ENCODE results near the gene UGT1A8.

Gene UGT1A8

GRCh38 chr2:233799716-233800115 lies 182.3 kb downstream of the UGT1A8 start:
- H2BK5ac ChIP-seq (ENCODE audit: low read length), result no peak overlapping the region
- H3K36me3 ChIP-seq (ENCODE audit: control insufficient read depth, insufficient read depth, low read length), result no peaks in the 10 kb centered on the region
- no peak overlapping the region for H3K56ac ChIP-seq (ENCODE audit: low read length)
- H2BK15ac ChIP-seq (replicated peaks; ENCODE audit: low read depth), result no peak overlapping the region
- no peak overlapping the region for H2AK5ac ChIP-seq (ENCODE audit: low read length)
- H3K27me3 ChIP-seq (ENCODE audit: insufficient read depth, low read length, poor library complexity), result no peaks in the 10 kb centered on the region
- no peak overlapping the region for H3K9ac ChIP-seq (ENCODE audit: low read length)
- no peak overlapping the region for H3K4ac ChIP-seq (ENCODE audit: low read depth, low read length)
- H4K5ac ChIP-seq (ENCODE audit: low read length), result no peak overlapping the region
- no peak overlapping the region for H3K27ac ChIP-seq (ENCODE audit: low read depth, low read length)
- H3K4me1 ChIP-seq (ENCODE audit: control insufficient read depth, low read depth, low read length), result no peaks in the 10 kb centered on the region
- WGBS (ENCODE audit: extremely low coverage, insufficient coverage, low lambda C conversion rate), result no CpG with 5 or more reads among the region's 5 CpGs
- H4K8ac ChIP-seq (ENCODE audit: low read depth, low read length), result no peak overlapping the region
- H3K23ac ChIP-seq (ENCODE audit: low read length), result no peak overlapping the region
- no peak overlapping the region for H3K4me2 ChIP-seq (ENCODE audit: low read length)
- no peak overlapping the region for H3K18ac ChIP-seq (ENCODE audit: low read length)
- no peaks in the 10 kb centered on the region for H3K79me2 ChIP-seq (ENCODE audit: control insufficient read depth, insufficient read depth, low read length)
- no peak overlapping the region for H2BK120ac ChIP-seq (ENCODE audit: low read depth, low read length)
- no peaks in the 10 kb centered on the region for H3K79me1 ChIP-seq (ENCODE audit: low read length)
- no peak for DNase-seq
- H3K4me3 ChIP-seq (ENCODE audit: low read length), result no peak overlapping the region

GRCh38 chr2:233800208-233800607 lies 182.8 kb downstream of the UGT1A8 start:
- Histone ChIP-seq H3K79me1 (ENCODE audit: low read length) (no peaks in the 10 kb centered on the region), H4K8ac (ENCODE audit: low read depth, low read length) (no peak overlapping the region), H3K27ac (ENCODE audit: low read depth, low read length) (no peak overlapping the region), H3K79me2 (ENCODE audit: control insufficient read depth, insufficient read depth, low read length) (no peaks in the 10 kb centered on the region), H3K4me2 (ENCODE audit: low read length) (no peak overlapping the region), H3K56ac (ENCODE audit: low read length) (no peak overlapping the region), H4K5ac (ENCODE audit: low read length) (no peak overlapping the region), H2BK5ac (ENCODE audit: low read length) (no peak overlapping the region), H2BK120ac (ENCODE audit: low read depth, low read length) (no peak overlapping the region), H3K18ac (ENCODE audit: low read length) (no peak overlapping the region), H2BK15ac (replicated peaks; ENCODE audit: low read depth) (no peak overlapping the region), H3K36me3 (ENCODE audit: control insufficient read depth, insufficient read depth, low read length) (no peaks in the 10 kb centered on the region), H2AK5ac (ENCODE audit: low read length) (no peak overlapping the region), H3K4ac (ENCODE audit: low read depth, low read length) (no peak overlapping the region), H3K23ac (ENCODE audit: low read length) (no peak overlapping the region), H3K4me3 (ENCODE audit: low read length) (no peak overlapping the region), H3K27me3 (ENCODE audit: insufficient read depth, low read length, poor library complexity) (no peaks in the 10 kb centered on the region), H3K4me1 (ENCODE audit: control insufficient read depth, low read depth, low read length) (no peaks in the 10 kb centered on the region), H3K9ac (ENCODE audit: low read length) (no peak overlapping the region)
- no peak for DNase-seq
- no CpG with 5 or more reads among the region's 7 CpGs for WGBS (ENCODE audit: extremely low coverage, insufficient coverage, low lambda C conversion rate)

DNA sequence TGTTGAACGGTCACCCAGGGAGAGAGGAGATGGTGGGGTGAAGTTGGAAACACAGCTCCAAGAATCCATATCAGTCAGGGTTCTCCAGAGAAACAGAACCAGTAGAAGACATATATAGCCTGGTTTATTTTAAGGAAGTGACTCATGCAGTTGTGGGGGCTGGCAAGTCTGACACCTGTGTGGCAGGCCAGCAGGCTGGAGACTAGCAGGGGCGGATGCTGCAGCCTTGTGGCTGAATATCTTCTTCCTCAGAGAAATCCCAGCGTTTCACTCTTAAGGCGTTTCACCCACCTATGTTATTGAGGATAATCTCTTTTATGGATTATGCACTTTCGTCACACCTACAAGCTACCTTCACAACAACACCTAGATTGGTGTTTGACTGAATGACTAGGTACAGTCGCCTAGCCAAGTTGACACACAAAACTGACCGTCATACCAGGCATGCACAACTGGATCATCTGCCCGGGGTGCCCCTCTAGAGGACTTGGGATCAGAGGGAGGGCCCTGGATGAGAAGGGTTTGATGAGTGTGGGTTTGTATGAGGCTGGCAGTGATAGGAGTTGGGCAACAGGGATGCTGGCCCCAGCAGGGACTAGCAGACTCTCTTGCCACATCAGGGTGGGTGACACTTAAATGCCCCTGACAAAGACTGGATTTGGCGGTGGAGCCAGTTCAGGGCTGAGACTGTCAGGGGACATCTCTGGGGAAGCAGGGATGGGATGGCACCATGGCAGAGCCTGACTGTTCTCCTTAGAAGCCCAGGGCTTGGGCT lies 184.1 kb downstream of the UGT1A8 start:
- no peaks in the 10 kb centered on the region for H3K79me1 ChIP-seq (ENCODE audit: low read length)
- WGBS (ENCODE audit: extremely low coverage, insufficient coverage, low lambda C conversion rate), result no CpG with 5 or more reads among the region's 9 CpGs
- H3K27me3 ChIP-seq (ENCODE audit: insufficient read depth, low read length, poor library complexity), result no peaks in the 10 kb centered on the region
- DNase-seq, result peak; percentile 58
- H3K36me3 ChIP-seq (ENCODE audit: control insufficient read depth, insufficient read depth, low read length), result no peaks in the 10 kb centered on the region
- H2AK5ac ChIP-seq (ENCODE audit: low read length), result no peak overlapping the region
- no peak overlapping the region for H3K27ac ChIP-seq (ENCODE audit: low read depth, low read length)
- no peak overlapping the region for H3K23ac ChIP-seq (ENCODE audit: low read length)
- H2BK5ac ChIP-seq (ENCODE audit: low read length), result no peak overlapping the region
- no peak overlapping the region for H4K5ac ChIP-seq (ENCODE audit: low read length)
- no peak overlapping the region for H3K56ac ChIP-seq (ENCODE audit: low read length)
- H3K18ac ChIP-seq (ENCODE audit: low read length), result no peak overlapping the region
- H3K9ac ChIP-seq (ENCODE audit: low read length), result no peak overlapping the region
- no peak overlapping the region for H3K4me2 ChIP-seq (ENCODE audit: low read length)
- H3K4me1 ChIP-seq (ENCODE audit: control insufficient read depth, low read depth, low read length), result no peaks in the 10 kb centered on the region
- H2BK120ac ChIP-seq (ENCODE audit: low read depth, low read length), result no peak overlapping the region
- no peak overlapping the region for H4K8ac ChIP-seq (ENCODE audit: low read depth, low read length)
- H3K4me3 ChIP-seq (ENCODE audit: low read length), result no peak overlapping the region
- H3K4ac ChIP-seq (ENCODE audit: low read depth, low read length), result no peak overlapping the region
- no peaks in the 10 kb centered on the region for H3K79me2 ChIP-seq (ENCODE audit: control insufficient read depth, insufficient read depth, low read length)
- no peak overlapping the region for H2BK15ac ChIP-seq (replicated peaks; ENCODE audit: low read depth)

- Histone ChIP-seq H4K5ac (ENCODE audit: low read length) (no peak overlapping the region), H3K36me3 (ENCODE audit: control insufficient read depth, insufficient read depth, low read length) (no peaks in the 10 kb centered on the region), H3K79me2 (ENCODE audit: control insufficient read depth, insufficient read depth, low read length) (no peaks in the 10 kb centered on the region), H3K9ac (ENCODE audit: low read length) (no peak overlapping the region), H3K4me2 (ENCODE audit: low read length) (no peak overlapping the region), H3K4ac (ENCODE audit: low read depth, low read length) (no peak overlapping the region), H3K79me1 (ENCODE audit: low read length) (no peaks in the 10 kb centered on the region), H3K56ac (ENCODE audit: low read length) (no peak overlapping the region), H2AK5ac (ENCODE audit: low read length) (no peak overlapping the region), H4K8ac (ENCODE audit: low read depth, low read length) (no peak overlapping the region), H3K27ac (ENCODE audit: low read depth, low read length) (no peak overlapping the region), H3K4me3 (ENCODE audit: low read length) (no peak overlapping the region), H2BK120ac (ENCODE audit: low read depth, low read length) (no peak overlapping the region), H2BK5ac (ENCODE audit: low read length) (no peak overlapping the region), H3K4me1 (ENCODE audit: control insufficient read depth, low read depth, low read length) (no peaks in the 10 kb centered on the region), H2BK15ac (replicated peaks; ENCODE audit: low read depth) (no peak overlapping the region), H3K18ac (ENCODE audit: low read length) (no peak overlapping the region), H3K23ac (ENCODE audit: low read length) (no peak overlapping the region), H3K27me3 (ENCODE audit: insufficient read depth, low read length, poor library complexity) (no peaks in the 10 kb centered on the region)
- no peak for DNase-seq
- no CpG with 5 or more reads among the region's 3 CpGs for WGBS (ENCODE audit: extremely low coverage, insufficient coverage, low lambda C conversion rate)
Observed at GRCh38 chr2:233802132-233802815, 184.8 kb downstream of the UGT1A8 start.

DNA sequence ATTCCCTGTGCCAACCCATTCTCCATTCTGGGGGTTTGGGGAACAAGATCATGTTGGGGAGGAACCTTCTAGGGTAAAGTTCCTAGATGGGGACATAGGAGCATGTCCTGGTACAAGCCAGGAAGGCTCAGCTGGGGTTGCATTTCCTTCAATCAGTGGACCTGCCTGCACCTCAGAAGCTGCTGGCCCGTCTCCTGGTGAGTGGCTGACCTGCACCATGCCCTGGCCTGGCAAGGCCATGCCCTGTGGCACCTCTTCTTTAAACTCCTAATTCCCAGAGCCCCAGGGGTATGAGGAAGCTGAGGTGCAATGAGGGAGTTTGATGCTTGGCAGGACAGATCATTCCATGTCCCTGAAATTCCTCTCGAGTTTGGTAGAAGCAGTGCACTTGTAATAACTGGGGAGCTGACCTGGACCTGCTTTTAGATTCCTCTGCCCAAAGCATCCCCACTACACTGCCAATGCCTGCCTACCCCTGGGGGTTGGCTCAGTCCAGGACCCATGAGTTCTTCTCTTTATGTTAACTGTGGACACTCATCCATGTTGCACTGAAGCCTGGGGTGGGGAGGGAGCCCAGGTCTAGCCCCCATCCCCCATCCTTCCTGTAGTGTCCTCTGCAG lies 186.0 kb downstream of the UGT1A8 start:
- DNase-seq, result no peak
- H2AK5ac ChIP-seq (ENCODE audit: low read length), result no peak overlapping the region
- H3K36me3 ChIP-seq (ENCODE audit: control insufficient read depth, insufficient read depth, low read length), result no peaks in the 10 kb centered on the region
- no peaks in the 10 kb centered on the region for H3K4me1 ChIP-seq (ENCODE audit: control insufficient read depth, low read depth, low read length)
- no peak overlapping the region for H3K4me3 ChIP-seq (ENCODE audit: low read length)
- no peak overlapping the region for H4K5ac ChIP-seq (ENCODE audit: low read length)
- no peaks in the 10 kb centered on the region for H3K79me2 ChIP-seq (ENCODE audit: control insufficient read depth, insufficient read depth, low read length)
- no peak overlapping the region for H2BK5ac ChIP-seq (ENCODE audit: low read length)
- H3K4me2 ChIP-seq (ENCODE audit: low read length), result no peak overlapping the region
- no peak overlapping the region for H4K8ac ChIP-seq (ENCODE audit: low read depth, low read length)
- no CpG with 5 or more reads among the region's 2 CpGs for WGBS (ENCODE audit: extremely low coverage, insufficient coverage, low lambda C conversion rate)
- H3K27ac ChIP-seq (ENCODE audit: low read depth, low read length), result no peak overlapping the region
- H2BK120ac ChIP-seq (ENCODE audit: low read depth, low read length), result no peak overlapping the region
- no peaks in the 10 kb centered on the region for H3K27me3 ChIP-seq (ENCODE audit: insufficient read depth, low read length, poor library complexity)
- no peak overlapping the region for H3K18ac ChIP-seq (ENCODE audit: low read length)
- H3K56ac ChIP-seq (ENCODE audit: low read length), result no peak overlapping the region
- H3K23ac ChIP-seq (ENCODE audit: low read length), result no peak overlapping the region
- no peak overlapping the region for H3K9ac ChIP-seq (ENCODE audit: low read length)
- no peak overlapping the region for H2BK15ac ChIP-seq (replicated peaks; ENCODE audit: low read depth)
- H3K79me1 ChIP-seq (ENCODE audit: low read length), result no peaks in the 10 kb centered on the region
- H3K4ac ChIP-seq (ENCODE audit: low read depth, low read length), result no peak overlapping the region
